ENCODE results near the gene LOXL3.

Gene LOXL3

DNA sequence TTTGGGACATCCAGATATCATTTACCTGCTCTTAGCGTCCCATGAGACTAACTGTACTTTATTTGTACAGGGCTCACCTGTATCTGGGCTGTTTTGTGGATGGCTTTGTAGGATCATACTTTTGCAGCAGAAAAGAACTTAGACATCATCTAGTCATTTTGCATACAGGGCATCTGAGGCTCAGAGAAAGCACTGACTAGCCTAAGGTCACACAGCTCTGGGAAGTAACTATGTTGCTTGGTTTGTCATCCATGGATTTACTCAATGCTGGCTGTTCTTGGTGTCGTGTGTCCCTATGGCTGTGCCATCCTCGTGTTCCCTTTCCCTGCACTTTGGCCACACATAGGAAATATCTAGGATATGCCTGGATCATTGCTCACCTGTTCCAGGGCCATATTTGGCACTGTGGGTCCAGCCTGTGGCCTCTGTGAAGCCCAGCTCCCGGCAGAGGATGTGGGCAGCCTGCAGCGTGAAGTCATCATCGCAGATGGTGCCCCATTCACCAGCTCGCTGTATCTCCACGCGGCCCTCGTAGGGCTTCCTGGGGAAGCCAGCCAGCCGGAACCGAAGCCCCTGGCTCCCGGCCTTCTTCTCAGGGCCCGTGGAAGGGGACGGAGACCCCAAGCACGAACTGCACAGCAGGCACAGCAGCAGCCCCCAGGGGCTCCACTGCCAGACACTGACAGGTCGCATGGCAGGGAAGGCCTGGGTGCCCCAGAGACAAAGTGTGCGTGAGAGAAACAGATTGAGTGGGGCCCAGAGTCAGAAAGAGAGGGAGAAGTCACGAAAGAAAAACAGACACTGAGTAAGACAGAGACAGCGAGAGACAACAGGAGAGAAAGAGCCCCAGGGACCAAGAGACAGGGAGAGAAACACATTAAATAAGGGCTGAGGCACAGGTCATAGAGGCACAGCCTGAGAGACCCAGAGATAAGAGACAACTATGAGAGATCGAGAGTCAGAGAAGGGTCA lies 1.5 kb downstream of the LOXL3 start:
- intact Hi-C loops (cut with DNase I): no loop called here
- DNase-seq: no peak

DNA sequence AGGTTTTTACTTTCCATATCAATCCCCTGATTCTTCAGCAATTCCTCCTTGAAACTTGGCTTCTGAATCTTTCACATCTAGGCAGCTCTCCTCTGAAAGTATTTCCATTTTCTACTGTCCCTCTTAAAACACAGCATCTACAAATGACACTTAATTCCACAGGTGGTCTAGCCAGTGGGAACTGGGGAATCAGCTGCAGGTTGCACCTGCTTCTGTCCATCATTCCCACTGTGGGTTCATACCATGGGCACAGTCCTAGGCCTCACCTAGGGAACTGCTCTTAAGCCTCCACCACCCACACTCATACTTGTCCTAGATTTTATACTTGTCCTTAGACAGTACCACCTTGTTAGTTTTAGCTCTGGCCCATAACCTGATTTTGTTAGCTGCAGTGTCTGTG lies 2.2 kb downstream of the LOXL3 start:
- no peak for DNase-seq
- intact Hi-C loops (cut with DNase I): no loop called here

DNA sequence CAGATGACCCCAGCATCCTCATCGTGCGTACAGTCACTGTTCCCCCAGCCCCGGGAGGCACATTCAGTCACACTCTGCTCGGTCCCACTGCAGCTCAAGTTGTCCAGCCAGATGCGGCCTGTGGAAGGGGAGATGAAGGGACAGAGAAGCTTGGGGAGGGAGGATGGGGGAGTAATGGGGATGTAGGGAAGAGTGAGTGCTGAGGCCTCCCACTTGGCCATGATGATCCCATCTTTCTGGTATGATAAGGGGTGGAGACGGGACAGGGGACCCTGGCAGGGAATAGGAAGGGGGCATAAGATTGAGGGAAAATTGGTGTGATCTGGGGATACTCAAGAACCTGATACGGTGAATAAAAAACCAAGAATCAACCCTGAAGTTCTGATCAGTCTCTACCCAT lies 3.5 kb downstream of the LOXL3 start:
- DNase-seq: no peak
- intact Hi-C loops (cut with DNase I): no loop called here

DNA sequence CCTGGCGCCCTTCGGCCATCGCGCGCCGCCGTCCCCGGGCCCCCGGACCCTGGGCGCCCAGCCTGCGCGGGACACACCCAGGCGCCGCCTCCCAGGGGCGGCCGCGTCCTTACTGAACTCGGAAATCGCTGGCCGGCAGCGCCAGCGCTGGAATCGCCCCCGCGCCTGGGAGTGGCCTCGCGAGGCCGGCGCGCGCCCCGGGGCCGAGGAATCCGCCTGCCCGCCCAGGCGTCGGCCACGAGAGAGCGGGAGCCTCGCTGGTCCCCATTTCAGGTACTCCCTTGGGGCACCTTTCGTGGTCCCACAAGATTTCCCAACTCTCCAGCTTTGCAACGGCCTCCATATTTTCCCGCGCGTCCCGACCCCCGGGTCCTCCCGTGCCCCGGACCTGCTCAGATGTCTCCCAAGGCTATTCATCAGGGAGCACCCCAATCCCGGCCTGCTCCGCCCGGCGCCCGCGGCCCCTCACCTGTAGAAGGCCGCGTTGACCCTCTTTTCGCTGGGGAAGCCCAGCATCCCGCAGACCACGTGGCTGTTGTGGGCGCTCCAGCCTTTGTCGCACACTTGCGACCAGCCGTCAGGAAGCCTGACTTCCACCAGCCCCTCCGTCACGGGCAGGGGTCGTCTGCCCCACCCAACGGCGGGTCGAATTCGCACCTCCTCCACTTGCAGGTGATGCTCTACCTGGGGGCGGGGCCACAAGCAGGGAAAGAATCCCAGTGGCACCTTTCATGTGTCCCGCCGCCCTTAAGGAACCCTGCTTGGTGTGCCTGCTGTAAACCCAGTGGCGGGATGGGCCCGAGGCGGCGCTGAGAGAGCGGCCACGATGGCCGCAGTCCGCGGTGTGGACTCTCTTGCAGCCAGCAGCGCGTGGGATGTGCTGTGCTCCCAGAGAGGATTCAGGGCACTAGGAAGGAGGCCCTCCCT lies 4.6 kb downstream of the LOXL3 start:
- DNase-seq: peak in 3 of 10 donors; percentile 22 to 88 (median 38)
- intact Hi-C loops (cut with DNase I): no loop called here

DNA sequence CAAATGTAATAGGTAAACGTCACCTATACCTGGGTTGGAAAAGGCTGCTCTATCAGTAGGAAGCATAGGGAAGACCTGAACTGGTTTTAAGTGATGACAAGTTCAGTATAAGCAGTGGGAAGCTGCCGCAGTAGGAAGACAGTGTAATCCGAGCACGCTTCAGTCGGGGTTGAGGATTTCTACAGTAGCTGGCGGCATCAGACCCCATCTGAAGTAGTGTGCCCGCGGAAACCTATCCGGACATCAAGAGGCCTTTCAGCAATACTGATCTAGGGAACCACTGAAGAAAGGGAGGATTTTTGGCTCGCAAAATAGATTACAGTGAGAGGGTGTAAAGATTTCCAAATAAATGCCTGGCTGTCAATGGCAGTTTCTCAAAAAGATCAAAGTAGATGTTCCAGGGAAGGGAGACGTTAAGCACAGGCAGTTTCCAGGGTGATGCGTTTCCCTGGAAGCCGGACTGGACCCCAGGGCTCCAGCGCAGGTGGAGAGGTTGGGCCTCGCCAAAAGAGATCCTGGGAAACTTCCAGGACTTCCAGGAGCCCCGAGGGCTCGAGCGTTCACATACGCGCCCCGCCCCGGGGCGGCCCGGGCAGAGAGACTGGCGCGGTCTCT lies 5.3 kb downstream of the LOXL3 start:
- intact Hi-C loops (cut with DNase I): no loop called here
- DNase-seq: no peak

DNA sequence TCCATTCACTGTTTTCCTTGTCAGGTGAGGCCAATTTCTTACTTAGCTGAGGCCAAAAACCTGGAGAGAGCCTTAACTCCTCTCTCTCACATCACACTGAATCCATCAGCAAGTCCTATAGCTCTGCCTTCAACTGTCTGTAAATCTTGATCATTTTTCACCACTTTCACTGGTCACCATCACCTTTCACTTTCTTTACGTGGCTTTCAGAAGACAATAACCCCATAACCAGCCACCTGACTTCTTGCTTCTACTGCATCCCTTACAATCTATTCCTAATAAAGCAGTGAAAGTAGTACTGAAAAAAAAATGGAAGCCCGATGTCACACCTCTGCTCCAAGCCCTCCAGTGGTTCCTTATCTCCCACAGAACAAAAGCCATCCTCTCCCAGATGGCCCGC lies 7.7 kb downstream of the LOXL3 start:
- intact Hi-C loops (cut with DNase I): no loop called here
- DNase-seq: no peak

DNA sequence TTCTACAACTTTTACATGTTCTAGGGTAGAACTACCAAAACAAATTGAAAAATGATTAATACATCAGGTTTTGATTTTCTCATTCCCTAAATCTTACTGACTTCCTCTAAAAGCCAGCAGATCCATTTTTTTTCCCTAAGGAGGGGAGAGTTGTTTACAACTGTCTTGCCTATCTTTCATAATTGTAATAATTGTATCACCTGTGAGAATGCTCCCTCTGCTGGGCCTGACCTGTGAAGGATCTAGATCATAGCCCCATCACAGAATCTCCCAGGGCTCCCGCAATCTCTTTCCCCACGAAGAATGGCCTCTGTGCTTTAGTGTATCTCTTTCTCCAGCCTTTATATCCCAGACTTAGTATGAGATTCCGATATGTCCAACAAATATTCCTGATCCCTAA lies 9.1 kb downstream of the LOXL3 start:
- DNase-seq: no peak
- intact Hi-C loops (cut with DNase I): no loop called here

DNA sequence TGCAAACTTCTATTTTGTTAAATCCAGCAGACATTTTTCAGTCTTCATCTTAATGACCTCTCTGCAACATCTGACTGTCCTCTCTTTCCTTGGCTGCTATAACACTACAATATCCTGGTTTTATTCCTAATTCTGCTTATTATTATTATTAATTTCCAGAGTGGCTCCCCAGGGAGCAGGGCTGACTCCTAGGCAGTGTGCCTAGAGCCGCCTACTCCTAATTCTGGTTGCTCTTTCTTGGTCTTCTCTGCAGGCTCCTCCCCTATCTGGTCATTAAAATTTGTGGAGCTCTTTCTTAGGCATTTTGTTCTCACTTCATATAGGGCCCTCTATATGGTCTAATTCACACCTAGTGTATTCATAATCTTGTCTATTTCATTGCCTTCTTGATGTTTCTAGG lies 10.8 kb downstream of the LOXL3 start:
- intact Hi-C loops (cut with DNase I): no loop called here
- no peak for DNase-seq

DNA sequence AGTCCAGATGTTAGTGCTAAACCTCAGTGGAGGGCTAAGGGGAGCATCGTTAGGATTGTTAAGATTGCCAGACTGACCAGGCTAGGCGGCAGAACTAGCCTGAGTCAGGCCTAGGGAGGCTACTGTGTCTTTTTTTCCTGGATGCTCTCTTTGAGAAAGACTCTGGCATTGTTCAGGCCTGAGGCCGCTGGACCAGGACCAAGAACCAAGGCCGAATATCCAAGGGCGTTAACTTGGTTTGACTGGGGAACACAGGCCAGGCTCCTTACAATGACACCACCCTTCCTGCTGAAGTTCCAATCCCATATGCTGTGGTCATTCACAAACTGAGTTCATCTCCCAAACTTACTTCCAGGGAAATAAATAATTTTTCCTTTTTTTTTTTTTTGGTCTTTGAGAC lies 13.5 kb downstream of the LOXL3 start:
- DNase-seq: no peak
- intact Hi-C loops (cut with DNase I): no loop called here

DNA sequence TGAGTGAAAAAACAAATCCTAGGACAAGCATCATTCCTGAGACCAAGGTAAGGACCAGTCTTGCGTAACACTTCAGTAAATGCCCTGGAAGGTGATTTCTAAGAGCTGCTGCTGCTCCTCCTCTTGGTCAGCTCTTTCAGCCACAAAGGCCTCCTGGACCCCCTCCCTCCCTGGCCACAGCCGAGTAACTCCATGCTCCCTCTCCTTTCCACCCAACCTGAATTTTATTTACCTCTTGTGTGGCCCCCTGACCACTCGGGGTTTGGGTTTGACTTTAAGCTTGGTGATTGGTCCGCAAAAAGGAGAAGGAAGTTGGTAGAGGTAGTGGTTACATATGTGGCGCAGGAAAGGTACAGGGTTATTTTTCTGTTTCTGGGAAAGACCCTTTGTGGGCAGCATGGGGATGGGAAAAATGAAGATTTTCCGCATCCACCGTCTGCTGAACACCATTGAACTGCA lies 14.8 kb downstream of the LOXL3 start:
- intact Hi-C loops (cut with DNase I): loop anchor here (10.0 kb wide), 1 partner anchor 116 kb away; the partner anchor contains the start of gene SEMA4F
- DNase-seq: peak in 1 of 10 donors; percentile 66

DNA sequence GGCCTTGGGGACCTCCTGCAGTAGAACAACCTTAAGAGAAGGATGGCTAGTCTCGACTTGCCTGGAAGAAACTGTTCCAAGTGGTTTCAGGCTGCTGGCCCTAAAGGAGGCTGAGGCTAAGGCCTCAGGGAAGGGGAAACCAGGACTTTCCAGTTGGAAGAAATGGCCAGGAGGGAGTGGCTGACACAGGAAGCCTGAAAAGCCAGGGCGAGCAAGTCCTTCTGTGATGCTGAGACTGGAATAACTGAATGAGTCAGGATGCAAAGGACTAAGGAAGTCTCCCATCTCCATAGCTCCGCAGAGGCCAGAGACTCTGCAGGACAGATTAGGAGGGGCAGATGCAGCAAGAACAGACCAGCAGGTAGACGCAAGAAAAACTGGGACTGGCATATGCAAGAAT lies 16.6 kb downstream of the LOXL3 start:
- DNase-seq: no peak
- intact Hi-C loops (cut with DNase I): loop anchor here (10.0 kb wide), 1 partner anchor 118 kb away; the partner anchor contains the start of gene SEMA4F

DNA sequence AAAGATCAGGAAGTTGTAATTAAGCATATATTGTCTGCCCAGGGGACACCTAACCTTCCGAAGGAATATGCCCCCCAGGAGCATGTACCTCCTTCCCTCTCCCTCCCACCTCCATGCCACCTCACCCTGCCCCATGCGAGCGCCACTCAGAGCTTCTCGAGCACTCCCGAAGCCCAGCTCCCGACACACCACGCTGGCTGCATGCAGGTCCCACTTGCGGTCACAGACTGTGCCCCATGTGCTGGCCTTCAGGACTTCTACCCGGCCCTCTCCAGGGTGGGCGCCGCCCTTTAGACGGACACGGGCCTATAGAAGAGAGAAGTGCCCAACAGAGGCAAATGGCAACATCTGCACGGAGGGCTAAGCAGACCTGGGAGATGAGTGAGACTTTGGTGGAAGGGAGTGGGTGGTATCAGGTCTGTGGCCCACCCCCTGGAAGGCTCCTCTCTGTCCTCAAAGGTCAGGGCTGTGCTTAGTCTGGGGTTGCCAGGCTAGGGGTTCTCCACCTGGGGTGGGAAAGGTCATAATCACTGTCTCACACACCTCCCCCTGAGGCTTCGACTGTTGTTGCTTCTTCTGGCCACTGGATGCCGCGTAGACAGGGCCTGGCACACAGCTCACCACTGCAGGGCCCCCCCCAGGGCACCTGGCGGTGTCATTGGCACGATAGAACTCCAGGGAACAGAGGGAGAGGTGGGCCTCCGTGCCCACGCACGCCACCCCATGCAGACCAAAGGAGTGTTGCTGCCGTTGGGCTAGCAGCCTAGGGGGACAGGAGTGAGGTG lies 17.4 kb downstream of the LOXL3 start:
- peak in 1 of 10 donors; percentile 70 for DNase-seq
- intact Hi-C loops (cut with DNase I): loop anchor here (10.0 kb wide), 1 partner anchor 118 kb away; the partner anchor contains the start of gene SEMA4F

DNA sequence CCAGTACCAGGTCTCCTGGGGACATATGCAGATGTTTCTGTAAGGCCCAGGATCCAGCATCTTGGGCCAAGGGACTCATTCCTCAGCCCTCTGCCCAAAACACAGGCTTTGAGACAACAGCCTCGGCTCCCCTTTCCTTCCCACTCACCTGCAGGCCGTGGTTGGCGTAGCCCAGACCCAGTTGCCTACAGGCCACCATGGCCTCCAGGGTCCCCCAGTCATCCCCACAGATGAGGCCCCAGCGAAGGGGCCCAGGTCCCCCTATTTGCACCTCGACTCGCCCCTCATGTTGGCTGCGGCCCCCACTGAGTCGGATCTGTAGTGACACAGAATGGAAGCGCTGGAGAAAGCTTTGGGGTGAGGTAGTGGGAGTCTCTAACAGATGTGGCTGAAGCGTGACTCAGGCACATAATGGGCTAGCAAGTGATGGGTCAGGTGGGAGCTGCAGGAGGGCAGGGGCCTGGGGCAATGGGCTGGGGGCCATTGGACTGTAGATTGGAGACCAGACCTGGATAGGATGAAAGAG lies 18.2 kb downstream of the LOXL3 start:
- intact Hi-C loops (cut with DNase I): loop anchor here (10.0 kb wide), 1 partner anchor 119 kb away; the partner anchor contains the start of gene SEMA4F
- peak in 1 of 10 donors; percentile 66 for DNase-seq

DNA sequence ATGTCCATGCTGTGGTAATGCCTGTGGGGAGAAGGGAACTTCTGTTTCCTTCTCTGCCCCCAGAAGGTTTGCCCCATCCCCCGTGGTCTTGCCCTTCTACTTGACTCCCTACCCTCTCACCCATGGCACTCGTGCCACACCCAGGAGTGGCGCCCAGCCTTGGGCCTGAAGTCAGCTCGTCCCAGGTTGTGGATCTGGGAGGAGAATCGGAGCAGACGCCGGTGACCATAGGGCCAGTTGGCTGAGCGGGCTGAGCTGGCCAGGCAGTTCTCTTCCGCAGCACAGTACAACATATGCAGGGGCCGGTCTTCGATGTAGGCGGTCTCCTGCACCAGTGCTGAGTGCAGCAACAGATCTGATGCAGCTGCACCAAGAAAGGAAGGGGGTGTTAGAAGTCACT lies 19.3 kb downstream of the LOXL3 start:
- DNase-seq: peak in 1 of 10 donors; percentile 63
- intact Hi-C loops (cut with DNase I): loop anchor here (10.0 kb wide), 1 partner anchor 120 kb away; the partner anchor contains the start of gene SEMA4F

DNA sequence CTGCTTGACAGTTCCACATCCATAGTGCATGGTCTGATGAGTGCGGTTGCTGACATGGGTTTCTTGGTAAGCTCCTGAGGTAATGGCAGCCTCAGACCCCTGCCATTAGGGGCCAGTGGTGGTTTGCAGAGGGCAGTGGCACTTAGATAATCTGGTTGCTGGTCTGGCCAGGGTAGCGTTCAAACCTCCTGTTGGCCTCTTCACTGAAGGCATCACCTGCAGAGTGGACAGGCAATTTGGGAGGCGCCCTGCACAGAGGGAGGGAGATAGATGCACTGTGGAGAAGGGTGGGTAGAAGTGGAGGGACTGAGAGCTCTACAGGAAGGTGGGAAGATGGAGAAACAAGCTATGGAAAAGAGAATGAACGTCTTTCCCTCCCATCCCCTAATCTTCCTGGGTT lies 20.3 kb downstream of the LOXL3 start:
- intact Hi-C loops (cut with DNase I): loop anchor here (10.0 kb wide), 1 partner anchor 121 kb away; the partner anchor contains the start of gene SEMA4F
- peak in 1 of 10 donors; percentile 51 for DNase-seq

DNA sequence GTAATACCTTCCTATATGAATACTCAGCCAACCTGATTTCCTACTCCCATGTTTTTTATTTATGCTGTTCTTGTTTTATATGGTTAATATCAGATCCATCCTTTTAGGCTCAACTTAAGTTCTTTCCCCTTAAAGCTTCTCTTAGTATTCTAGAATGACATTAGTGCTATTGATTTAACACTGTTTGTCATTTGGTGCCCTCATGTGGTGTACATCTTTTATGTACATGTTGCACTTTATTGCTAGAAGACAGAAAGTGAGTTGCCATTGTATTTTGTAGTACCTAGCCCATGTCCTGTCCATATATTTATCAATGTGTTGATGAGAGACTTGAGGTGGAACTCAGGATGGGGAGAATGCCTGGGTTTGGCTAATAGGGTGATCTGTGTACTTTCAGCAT lies 21.5 kb downstream of the LOXL3 start:
- DNase-seq: no peak

DNA sequence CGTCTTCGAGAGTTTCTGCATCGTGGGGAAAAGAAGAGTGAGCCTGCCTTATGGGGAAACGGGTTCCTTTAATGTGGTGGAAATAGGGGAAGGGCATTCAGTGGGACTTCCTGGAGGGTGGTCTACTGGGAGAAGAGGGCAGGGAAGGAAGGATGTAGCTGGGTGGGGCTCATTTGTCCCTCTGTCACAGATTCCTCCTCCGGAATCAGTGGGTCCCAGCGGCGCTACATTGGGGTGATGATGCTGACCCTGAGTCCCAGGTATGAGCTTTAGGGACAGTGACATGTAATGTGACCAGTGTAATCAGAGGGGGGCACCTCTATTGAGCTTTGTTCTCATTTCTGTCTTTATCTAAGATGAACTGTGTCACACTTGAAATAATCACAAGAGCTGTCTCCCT lies 22.1 kb downstream of the LOXL3 start:
- peak in 1 of 10 donors; percentile 40 for DNase-seq
- intact Hi-C loops (cut with DNase I): loop anchor here (10.0 kb wide), 1 partner anchor 123 kb away; the partner anchor contains the start of gene SEMA4F

More for the DNA sequence above, 21.5 kb downstream of the LOXL3 start:
- intact Hi-C loops (cut with DNase I): loop anchor here (10.0 kb wide), 1 partner anchor 123 kb away; the partner anchor contains the start of gene SEMA4F

DNA sequence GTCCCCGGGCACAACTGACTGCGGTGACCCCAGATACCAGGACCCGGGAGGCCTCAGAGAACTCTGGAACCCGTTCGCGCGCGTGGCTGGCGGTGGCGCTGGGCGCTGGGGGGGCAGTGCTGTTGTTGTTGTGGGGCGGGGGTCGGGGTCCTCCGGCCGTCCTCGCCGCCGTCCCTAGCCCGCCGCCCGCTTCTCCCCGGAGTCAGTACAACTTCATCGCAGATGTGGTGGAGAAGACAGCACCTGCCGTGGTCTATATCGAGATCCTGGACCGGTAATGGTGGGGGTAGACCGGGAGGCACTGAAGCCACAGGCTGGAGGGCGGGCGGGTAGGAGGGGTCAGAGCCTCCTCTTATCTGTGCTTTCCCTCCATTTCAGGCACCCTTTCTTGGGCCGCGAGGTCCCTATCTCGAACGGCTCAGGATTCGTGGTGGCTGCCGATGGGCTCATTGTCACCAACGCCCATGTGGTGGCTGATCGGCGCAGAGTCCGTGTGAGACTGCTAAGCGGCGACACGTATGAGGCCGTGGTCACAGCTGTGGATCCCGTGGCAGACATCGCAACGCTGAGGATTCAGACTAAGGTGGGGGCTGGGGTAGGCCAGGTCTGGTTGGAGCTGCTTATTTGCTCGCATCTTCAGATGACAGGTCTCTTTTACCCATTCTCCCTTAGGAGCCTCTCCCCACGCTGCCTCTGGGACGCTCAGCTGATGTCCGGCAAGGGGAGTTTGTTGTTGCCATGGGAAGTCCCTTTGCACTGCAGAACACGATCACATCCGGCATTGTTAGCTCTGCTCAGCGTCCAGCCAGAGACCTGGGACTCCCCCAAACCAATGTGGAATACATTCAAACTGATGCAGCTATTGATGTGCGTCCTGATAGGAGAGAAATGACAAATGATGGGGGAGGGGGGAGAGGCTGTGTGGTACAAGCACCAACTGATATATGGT lies 23.2 kb downstream of the LOXL3 start:
- intact Hi-C loops (cut with DNase I): loop anchor here (10.0 kb wide), 1 partner anchor 124 kb away; the partner anchor contains the start of gene SEMA4F
- peak in 8 of 10 donors; percentile 33 to 93 (median 51) for DNase-seq

Measured in posterior cingulate gyrus (tissue), 11 donors.